Erythroblast (primary cell): ENCODE data around the gene CLEC2A.

ENCODE experiments used
- GATA1 ChIP-seq: IDR thresholded peaks from 2 replicates; pipeline ENCODE4 v1.6.1; 2011; ENCODE audit warnings: low read depth, mild to moderate bottlenecking, control low read depth, low read length, moderate library complexity
- POLR2A ChIP-seq: IDR thresholded peaks from 2 replicates; pipeline ENCODE4 v1.6.1; 2011; ENCODE audit warnings: mild to moderate bottlenecking, low read length

GRCh38 chr12:9936591-9936990, 4.4 kb upstream of the CLEC2A start:
- no peak for TF ChIP-seq POLR2A
- no peak for TF ChIP-seq GATA1
